AG04450 (cell line): ENCODE results near the gene ZNF292. TPM values are rescaled to one million over a fixed set of nuclear protein-coding genes. Genes with fewer than 3 reads are reported as not detected.

Source experiments
- CTCF ChIA-PET: fragments of 300-600, 350-600 bp; formaldehyde crosslinking; extraction: SDS; loops from one replicate; lab custom pipeline; 2022; ENCODE audit warnings: antibody characterized with exemption, inconsistent platforms; lab: Charles Lee
- POLR2A ChIA-PET: fragments of 350-600 bp; formaldehyde crosslinking; extraction: SDS; loops from one replicate; lab custom pipeline; 2021; ENCODE audit warnings: antibody characterized with exemption, inconsistent platforms; lab: Yijun Ruan, JAX
- DNase-seq: peaks from one replicate; pipeline ENCODE4 v3.0.0-alpha.2; 2011; ENCODE audit warnings: low read depth, low spot score
- H3K27ac ChIP-seq: one replicate; pipeline ENCODE4 v1.5.1; 2012; ENCODE audit warnings: low read depth, low read length, control low read depth
- H3K27me3 ChIP-seq: one replicate; pipeline ENCODE4 v1.6.0; 2012; ENCODE audit warnings: low read length; ENCODE audit not compliant: control insufficient read depth, insufficient read depth
- H3K4me3 ChIP-seq: 2 replicates; pipeline ENCODE4 v1.5.1; 2011; ENCODE audit warnings: mild to moderate bottlenecking, low read depth, low read length, control low read depth
- H3K9me3 ChIP-seq: 2 replicates; pipeline ENCODE4 v1.5.1; 2012; ENCODE audit warnings: low read length; ENCODE audit not compliant: control insufficient read depth, insufficient read depth
- polyA plus RNA-seq: library from polyadenylated mRNA; depleted of rRNA; stranded (reverse); fragments of >200 nt; gene quantifications from 2 replicates; pipeline ENCODE4 v1.2.3, GENCODE V29; 2011
- TF ChIP-seq, protein P1 (sequence below): IDR thresholded peaks from 2 replicates; pipeline ENCODE4 v1.5.1; 2011; ENCODE audit warnings: low read depth, low read length, control low read depth, inconsistent platforms

The ZNF292 gene
- polyA plus RNA-seq, 1 experiment: 18.0 TPM

DNA sequence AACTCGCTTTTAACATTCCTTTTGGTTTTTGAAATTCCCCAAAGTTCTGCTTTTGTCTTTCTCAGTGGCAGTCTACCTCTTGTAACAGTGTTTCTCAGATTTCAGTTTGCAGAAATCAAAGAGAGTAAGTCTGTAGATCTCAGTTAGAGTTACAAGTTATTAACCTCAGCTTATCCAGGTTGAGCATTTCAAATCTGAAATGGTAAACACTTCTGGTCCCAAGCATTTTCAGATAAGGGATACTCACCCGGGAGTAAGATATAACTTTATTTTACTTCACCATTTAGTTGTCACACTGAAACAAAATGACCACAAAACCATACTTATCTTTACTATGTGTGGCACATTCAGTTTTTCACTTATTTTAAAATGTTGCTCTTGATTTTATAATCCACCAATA, 9.8 kb downstream of the ZNF292 start:
- no peak for DNase-seq
- Histone ChIP-seq H3K27me3 (no peaks in the 10 kb centered on the region), H3K9me3 (no peaks in the 10 kb centered on the region), H3K27ac (no peak overlapping the region), H3K4me3 (no peak overlapping the region)
- ChIA-PET POLR2A (no interaction called here), CTCF (no interaction called here)
- TF ChIP-seq, protein P1, sequence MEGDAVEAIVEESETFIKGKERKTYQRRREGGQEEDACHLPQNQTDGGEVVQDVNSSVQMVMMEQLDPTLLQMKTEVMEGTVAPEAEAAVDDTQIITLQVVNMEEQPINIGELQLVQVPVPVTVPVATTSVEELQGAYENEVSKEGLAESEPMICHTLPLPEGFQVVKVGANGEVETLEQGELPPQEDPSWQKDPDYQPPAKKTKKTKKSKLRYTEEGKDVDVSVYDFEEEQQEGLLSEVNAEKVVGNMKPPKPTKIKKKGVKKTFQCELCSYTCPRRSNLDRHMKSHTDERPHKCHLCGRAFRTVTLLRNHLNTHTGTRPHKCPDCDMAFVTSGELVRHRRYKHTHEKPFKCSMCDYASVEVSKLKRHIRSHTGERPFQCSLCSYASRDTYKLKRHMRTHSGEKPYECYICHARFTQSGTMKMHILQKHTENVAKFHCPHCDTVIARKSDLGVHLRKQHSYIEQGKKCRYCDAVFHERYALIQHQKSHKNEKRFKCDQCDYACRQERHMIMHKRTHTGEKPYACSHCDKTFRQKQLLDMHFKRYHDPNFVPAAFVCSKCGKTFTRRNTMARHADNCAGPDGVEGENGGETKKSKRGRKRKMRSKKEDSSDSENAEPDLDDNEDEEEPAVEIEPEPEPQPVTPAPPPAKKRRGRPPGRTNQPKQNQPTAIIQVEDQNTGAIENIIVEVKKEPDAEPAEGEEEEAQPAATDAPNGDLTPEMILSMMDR: no peak

DNA sequence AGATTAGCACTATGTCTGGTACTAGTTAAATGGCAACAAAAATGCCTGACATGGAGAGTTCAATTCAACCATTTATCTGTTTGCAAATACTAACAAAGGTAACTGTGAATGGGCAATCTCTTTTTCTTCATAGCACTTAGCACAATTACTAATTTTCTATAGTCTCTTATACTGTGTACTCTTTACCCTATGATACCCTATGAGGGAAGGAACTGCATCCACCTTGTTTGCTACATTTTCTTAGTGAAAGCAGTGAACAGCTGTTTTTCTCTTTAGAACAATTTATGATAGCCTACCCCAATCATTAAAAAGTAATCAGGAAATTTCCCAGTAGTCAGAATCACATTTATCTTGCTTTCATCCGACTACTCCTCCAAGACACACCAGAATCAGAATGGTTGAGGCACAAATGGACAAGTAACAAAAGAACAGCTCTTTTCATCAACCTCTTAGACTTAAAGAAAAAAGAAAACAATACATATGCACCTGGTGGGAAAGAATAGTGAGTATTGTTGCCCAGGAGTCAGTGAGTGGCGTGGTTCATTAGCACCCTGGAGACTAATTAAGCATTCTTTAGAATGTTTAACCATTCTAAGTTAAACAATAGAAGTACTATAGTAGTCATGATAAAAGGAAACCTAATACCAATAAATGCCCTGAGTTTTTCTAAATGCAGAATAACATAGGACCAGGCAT, 16.7 kb downstream of the ZNF292 start:
- CTCF ChIA-PET: no interaction called here
- Histone ChIP-seq H3K27me3 (no peaks in the 10 kb centered on the region), H3K4me3 (no peak overlapping the region)

DNA sequence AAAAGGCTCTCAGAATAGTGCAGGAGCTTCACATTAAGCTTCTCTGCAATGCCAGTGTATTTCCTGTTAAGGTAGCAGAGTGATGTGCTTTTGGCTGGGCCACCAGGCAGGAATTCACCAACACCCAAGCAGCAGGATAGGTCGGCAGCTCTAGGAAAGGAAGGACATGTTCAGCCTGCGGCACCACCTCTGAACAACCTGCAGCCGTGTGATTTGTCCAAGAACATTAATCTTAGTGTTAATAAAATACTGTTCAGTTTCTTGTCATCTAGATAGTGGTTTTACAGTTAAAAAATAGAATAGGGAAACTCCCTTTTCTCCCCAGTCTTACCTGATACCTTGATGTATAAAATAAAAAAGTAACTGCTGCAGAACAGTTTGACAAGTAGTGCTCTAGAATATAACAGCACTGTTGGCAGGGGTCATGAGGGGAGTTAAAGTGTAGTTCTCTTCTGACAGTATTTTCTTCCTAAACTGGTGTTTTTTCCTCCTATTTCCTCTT, 18.8 kb downstream of the ZNF292 start:
- POLR2A ChIA-PET: no interaction called here
- no peak for DNase-seq
- CTCF ChIA-PET: interaction anchor here (1.1 kb wide), 1 partner anchor 148 kb away, joined by 3 read pairs; no protein-coding TSS in a partner anchor

More for the DNA sequence above, 16.7 kb downstream of the ZNF292 start:
- TF ChIP-seq, protein P1: no peak
- Histone ChIP-seq H3K27ac (no peak overlapping the region), H3K9me3 (no peaks in the 10 kb centered on the region)
- no peak for DNase-seq
- POLR2A ChIA-PET: no interaction called here

DNA sequence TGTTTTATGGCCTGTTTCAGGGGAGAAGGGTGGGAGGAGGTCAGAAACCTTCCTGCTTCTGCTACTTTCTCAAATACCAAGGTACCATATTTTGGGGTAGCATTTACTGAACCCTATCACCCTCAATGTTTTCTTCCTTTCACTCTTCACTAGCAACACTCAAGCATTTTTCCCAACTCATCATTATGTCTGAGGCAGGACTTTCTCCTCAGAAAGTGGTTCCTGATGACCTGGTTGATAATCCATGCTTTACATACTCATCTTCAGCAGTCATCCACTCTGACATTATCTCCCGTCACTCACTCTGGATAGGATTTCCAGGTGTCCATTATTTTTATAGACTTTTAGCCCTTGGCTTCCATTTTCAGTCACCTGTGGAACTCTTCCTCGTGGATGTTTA, 21.1 kb downstream of the ZNF292 start:
- no peaks in the 10 kb centered on the region for H3K27me3 ChIP-seq
- no peak overlapping the region for H3K4me3 ChIP-seq
- TF ChIP-seq, protein P1: no peak
- CTCF ChIA-PET: no interaction called here
- H3K9me3 ChIP-seq: no peaks in the 10 kb centered on the region
- POLR2A ChIA-PET: no interaction called here
- no peak overlapping the region for H3K27ac ChIP-seq
- no peak for DNase-seq

More for the DNA sequence above, 18.8 kb downstream of the ZNF292 start:
- Histone ChIP-seq H3K9me3 (no peaks in the 10 kb centered on the region), H3K27ac (no peak overlapping the region), H3K27me3 (no peaks in the 10 kb centered on the region), H3K4me3 (no peak overlapping the region)
- TF ChIP-seq, protein P1: no peak

DNA sequence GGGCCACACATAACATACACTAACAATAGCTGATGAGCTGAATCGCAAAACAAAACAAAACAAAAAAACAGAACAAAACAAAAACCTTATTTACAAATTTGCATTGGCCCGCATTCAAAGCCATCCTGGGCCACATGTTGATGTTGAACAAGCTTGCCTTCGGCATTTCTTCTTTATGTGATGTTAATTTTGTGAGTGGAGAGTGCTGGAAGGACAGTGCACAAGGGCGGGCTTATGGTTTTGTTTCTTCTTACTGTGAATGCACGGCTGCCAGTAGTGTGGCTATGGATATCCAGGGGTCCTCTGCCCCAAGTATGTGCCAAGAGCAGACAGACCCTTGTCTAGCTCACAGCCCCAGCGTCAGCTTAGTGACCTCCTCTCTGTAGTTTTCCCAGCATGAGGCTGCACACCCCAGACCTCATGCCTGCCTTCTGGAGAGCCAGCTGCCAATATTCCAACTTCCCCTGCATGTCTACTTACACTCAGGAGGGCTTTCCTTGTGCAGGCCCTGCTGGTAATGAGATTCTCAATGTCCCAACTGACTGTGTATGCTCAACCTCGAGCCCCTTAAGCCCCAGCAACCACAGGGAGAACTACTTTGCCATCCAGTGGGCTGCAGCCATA, 24.9 kb downstream of the ZNF292 start:
- Histone ChIP-seq H3K27me3 (no peaks in the 10 kb centered on the region), H3K9me3 (no peaks in the 10 kb centered on the region), H3K27ac (no peak overlapping the region), H3K4me3 (no peak overlapping the region)
- DNase-seq: no peak
- ChIA-PET CTCF (interaction anchor here (1.2 kb wide), 1 partner anchor 114 kb away, joined by 5 read pairs; no protein-coding TSS in a partner anchor), POLR2A (no interaction called here)
- TF ChIP-seq, protein P1: no peak
